ENCODE data around the gene KIRREL3. TPM values are rescaled to one million over a fixed set of nuclear protein-coding genes. Genes with fewer than 3 reads are reported as not detected.

Gene KIRREL3
- total and polyA plus RNA-seq, 2 of the 8 experiments (the other 6 are each of a cell fraction or from before 2014, with no cell fraction given), result 0.29 to 0.32 TPM

DNA sequence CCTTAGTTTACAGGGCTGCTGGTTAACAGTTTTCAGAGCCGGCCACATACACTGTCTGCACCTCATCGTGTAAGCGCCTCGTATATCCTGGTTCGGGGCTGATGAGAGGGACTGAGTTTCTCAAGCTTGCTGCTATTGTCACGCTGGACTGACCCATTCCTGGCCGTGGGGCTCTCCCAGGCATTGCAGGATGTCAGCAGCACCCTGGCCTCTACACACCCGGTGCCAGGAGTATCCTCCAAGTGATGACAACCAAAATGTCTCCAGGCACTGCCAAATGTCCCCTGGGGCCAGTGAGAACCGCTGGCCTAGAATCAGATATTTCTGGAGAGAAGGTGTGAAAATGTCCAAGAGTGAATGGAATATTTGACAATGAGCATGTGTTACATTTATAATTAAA lies 562.3 kb downstream of the KIRREL3 start (continued):
- no peak for TF ChIP-seq JUN (IDR thresholded peaks at IDR 0.05; ENCODE audit: low read depth, low read length)
- TF ChIP-seq CBX8 (IDR thresholded peaks at IDR 0.05; ENCODE audit: borderline replicate concordance, low read depth, low read length), result no peak
- no peak for TF ChIP-seq BACH1 (IDR thresholded peaks at IDR 0.05; ENCODE audit: low read length)
- no peak for TF ChIP-seq TAF7 (optimal IDR thresholded peaks at IDR 0.05; ENCODE audit: borderline replicate concordance, low read depth, low read length)
- TF ChIP-seq, protein P1, sequence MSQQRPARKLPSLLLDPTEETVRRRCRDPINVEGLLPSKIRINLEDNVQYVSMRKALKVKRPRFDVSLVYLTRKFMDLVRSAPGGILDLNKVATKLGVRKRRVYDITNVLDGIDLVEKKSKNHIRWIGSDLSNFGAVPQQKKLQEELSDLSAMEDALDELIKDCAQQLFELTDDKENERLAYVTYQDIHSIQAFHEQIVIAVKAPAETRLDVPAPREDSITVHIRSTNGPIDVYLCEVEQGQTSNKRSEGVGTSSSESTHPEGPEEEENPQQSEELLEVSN (IDR thresholded peaks at IDR 0.05), result no peak

Measured in H1 (cell line).